ENCODE data around the gene GRK5.

DNA sequence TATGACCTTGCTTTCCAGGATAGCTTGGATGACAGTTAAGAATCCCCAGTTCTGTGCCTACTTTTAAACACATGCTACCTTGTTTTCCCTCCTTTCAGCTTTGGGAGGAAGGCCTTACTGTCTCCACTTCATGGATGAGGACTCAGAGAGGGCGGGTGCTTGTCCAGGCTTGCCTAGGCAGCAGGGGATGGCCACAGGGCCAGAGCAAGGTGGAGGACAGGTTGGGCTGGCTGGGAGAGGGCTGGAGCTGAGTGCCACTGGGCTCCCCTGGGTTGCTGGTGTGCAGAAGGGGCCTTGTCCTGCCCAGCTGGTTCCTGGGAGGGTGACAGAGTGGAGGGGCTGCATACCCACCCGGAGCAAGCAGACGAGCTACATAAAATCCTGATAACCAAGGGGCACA, 117.8 kb downstream of the GRK5 start:
- TF ChIP-seq POLR2AphosphoS5 (IDR thresholded peaks at IDR 0.05) (no peak), CTCF (IDR thresholded peaks at IDR 0.05; ENCODE audit: poor library complexity, severe bottlenecking) (no peak), EP300 (conservative IDR thresholded peaks at IDR 0.05; ENCODE audit: poor library complexity, severe bottlenecking) (no peak), RAD21 (conservative IDR thresholded peaks at IDR 0.05) (no peak)
